Measurements from ENCODE around the gene XAGE5.

Gene XAGE5

DNA sequence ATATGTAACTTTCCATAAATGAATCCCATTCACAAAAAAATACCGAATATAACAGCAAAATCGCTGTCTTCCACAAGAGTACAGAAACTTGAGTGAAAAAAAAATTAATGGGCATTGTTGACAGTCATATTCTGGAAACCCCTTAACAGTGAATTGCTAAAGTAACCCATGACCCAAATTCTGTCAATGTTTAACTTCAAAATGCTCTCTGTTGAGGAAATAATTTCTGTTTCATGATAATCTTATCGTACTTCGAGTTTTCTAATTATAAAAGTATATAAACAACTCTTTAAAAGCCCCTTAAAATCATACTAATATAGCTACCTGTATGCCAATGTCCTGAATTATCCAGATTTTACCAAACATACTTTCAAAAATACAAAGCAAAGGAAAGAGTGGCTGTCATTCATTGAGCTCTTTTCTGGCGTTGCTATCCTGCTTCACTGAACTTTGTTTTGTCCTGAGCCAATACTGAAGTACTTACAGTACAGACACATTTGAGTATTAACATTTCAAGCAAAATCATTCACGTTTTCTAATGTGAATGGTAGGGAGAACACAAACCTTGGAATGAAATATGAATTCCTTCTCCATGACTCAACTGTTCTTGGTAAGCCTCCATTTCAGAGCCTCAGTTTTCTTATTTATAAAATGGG lies 54.4 kb downstream of the XAGE5 start:
- DNase-seq (no peak), ATAC-seq (ENCODE audit: insufficient read depth, low read depth) (no peak)
- no peaks in the 10 kb centered on the region for H4K20me1 ChIP-seq (ENCODE audit: insufficient read depth, low read length)
- no peak overlapping the region for H2AFZ ChIP-seq (ENCODE audit: low read depth, low read length)
- H3K4me1 ChIP-seq (ENCODE audit: insufficient read depth, low read length), result no peaks in the 10 kb centered on the region
- H3K9me3 ChIP-seq (ENCODE audit: insufficient read depth, low read length, severe bottlenecking), result no peaks in the 10 kb centered on the region
- no peak overlapping the region for H3K9ac ChIP-seq (ENCODE audit: low read depth, low read length)
- H3K27ac ChIP-seq (ENCODE audit: low read length), result no peak overlapping the region
- no peaks in the 10 kb centered on the region for H3K79me2 ChIP-seq (ENCODE audit: insufficient read depth, low read length)
- TF ChIP-seq, protein P1, sequence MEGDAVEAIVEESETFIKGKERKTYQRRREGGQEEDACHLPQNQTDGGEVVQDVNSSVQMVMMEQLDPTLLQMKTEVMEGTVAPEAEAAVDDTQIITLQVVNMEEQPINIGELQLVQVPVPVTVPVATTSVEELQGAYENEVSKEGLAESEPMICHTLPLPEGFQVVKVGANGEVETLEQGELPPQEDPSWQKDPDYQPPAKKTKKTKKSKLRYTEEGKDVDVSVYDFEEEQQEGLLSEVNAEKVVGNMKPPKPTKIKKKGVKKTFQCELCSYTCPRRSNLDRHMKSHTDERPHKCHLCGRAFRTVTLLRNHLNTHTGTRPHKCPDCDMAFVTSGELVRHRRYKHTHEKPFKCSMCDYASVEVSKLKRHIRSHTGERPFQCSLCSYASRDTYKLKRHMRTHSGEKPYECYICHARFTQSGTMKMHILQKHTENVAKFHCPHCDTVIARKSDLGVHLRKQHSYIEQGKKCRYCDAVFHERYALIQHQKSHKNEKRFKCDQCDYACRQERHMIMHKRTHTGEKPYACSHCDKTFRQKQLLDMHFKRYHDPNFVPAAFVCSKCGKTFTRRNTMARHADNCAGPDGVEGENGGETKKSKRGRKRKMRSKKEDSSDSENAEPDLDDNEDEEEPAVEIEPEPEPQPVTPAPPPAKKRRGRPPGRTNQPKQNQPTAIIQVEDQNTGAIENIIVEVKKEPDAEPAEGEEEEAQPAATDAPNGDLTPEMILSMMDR (IDR thresholded peaks at IDR 0.05; ENCODE audit: borderline replicate concordance, extremely low read depth, low read length, poor library complexity, severe bottlenecking), result no peak
- TF ChIP-seq EZH2 (IDR thresholded peaks at IDR 0.05; ENCODE audit: borderline replicate concordance, low read depth, low read length, severe bottlenecking), result no peak
- H3K4me2 ChIP-seq (ENCODE audit: insufficient read depth, low read length), result no peak overlapping the region
- H3K27me3 ChIP-seq (ENCODE audit: insufficient read depth, low read length, poor library complexity), result no peaks in the 10 kb centered on the region
- no peaks in the 10 kb centered on the region for H3K36me3 ChIP-seq (ENCODE audit: insufficient read depth, low read length)
- H3K4me3 ChIP-seq (ENCODE audit: low read depth in 1 of 2, low read length in 2 of 2), result no peak overlapping the region
